Transverse colon (tissue), 3 donors: ENCODE data around the gene ZBP1.

ENCODE experiments used
- POLR2A ChIP-seq: fragments of 450-650 bp; IDR thresholded peaks from one replicate; pipeline ENCODE4 v1.6.1; 2016; ENCODE audit warnings: antibody characterized with exemption, mild to moderate bottlenecking, moderate library complexity
- TF ChIP-seq, protein P1 (sequence below), 5 experiments: fragments of 200-600 bp in 3 of 5; fragments of 450-650 bp in 2 of 5; sonication (generic) in 3 of 5; IDR thresholded peaks; 1 replicate in 2 of 5; 2 replicates in 3 of 5; pipeline ENCODE4 v1.5.1; 2016 to 2017; ENCODE audit warnings: antibody characterized with exemption in 5 of 5, inconsistent platforms in 3 of 5, mild to moderate bottlenecking in 2 of 5, moderate library complexity in 1 of 5

DNA sequence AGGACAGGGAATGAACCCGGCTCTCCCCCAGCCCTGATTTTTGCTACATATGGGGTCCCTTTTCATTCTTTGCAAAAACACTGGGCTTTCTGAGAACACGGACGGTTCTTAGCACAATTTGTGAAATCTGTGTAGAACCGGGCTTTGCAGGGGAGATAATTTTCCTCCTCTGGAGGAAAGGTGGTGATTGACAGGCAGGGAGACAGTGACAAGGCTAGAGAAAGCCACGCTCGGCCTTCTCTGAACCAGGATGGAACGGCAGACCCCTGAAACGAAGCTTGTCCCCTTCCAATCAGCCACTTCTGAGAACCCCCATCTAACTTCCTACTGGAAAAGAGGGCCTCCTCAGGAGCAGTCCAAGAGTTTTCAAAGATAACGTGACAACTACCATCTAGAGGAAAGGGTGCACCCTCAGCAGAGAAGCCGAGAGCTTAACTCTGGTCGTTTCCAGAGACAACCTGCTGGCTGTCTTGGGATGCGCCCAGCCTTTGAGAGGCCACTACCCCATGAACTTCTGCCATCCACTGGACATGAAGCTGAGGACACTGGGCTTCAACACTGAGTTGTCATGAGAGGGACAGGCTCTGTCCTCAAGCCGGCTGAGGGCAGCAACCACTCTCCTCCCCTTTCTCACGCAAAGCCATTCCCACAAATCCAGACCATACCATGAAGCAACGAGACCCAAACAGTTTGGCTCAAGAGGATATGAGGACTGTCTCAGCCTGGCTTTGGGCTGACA, 28.8 kb upstream of the ZBP1 start:
- TF ChIP-seq POLR2A, result no peak
- TF ChIP-seq, protein P1, sequence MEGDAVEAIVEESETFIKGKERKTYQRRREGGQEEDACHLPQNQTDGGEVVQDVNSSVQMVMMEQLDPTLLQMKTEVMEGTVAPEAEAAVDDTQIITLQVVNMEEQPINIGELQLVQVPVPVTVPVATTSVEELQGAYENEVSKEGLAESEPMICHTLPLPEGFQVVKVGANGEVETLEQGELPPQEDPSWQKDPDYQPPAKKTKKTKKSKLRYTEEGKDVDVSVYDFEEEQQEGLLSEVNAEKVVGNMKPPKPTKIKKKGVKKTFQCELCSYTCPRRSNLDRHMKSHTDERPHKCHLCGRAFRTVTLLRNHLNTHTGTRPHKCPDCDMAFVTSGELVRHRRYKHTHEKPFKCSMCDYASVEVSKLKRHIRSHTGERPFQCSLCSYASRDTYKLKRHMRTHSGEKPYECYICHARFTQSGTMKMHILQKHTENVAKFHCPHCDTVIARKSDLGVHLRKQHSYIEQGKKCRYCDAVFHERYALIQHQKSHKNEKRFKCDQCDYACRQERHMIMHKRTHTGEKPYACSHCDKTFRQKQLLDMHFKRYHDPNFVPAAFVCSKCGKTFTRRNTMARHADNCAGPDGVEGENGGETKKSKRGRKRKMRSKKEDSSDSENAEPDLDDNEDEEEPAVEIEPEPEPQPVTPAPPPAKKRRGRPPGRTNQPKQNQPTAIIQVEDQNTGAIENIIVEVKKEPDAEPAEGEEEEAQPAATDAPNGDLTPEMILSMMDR (IDR thresholded peaks at IDR 0.05), result no peak
